Uterus (tissue), 2 donors: ENCODE data around the gene JUNB.

ENCODE experiments used
- POLR2A ChIP-seq, 2 donors: fragments of 450-650 bp; IDR thresholded peaks; one replicate each; pipeline ENCODE4 v1.6.1; 2016; ENCODE audit warnings: antibody characterized with exemption in 2 of 2, mild to moderate bottlenecking in 1 of 2, moderate library complexity in 1 of 2
- TF ChIP-seq, protein P1 (sequence below), 4 experiments: fragments of 200-600 bp in 2 of 4; fragments of 450-650 bp in 2 of 4; sonication (generic) in 2 of 4; IDR thresholded peaks; one replicate each; pipeline ENCODE4 v1.5.1; 2016 to 2019; ENCODE audit warnings: antibody characterized with exemption in 4 of 4, mild to moderate bottlenecking in 2 of 4, moderate library complexity in 1 of 4

DNA sequence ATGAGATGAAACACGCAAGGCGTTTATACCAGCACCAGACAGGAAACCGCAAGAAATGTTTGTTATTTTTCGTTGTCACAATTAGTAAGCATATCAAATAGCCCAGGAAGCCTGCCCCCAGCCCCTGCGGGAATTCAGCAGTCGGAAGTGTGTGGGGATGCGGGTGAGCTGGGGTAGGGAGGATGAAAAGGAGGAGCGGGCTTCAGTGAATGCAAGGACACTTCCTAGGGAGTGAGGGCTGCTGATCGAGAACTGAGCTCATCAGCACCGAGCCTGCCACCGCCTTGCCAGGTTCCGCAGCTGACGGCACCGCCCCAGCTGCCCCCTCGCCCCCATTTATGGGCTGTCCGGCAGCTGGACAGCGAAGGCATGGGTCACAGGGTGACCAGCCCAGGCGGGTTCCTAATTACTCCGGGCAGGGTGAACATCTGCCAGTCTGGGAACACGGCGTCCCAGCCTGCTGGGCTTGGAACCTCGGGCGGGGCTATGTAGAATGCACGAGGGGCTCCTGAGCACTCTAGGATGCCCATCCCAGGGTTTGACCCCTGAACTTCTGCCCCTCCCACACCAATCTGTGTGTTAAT lies 41.3 kb upstream of the JUNB start:
- TF ChIP-seq, protein P1, sequence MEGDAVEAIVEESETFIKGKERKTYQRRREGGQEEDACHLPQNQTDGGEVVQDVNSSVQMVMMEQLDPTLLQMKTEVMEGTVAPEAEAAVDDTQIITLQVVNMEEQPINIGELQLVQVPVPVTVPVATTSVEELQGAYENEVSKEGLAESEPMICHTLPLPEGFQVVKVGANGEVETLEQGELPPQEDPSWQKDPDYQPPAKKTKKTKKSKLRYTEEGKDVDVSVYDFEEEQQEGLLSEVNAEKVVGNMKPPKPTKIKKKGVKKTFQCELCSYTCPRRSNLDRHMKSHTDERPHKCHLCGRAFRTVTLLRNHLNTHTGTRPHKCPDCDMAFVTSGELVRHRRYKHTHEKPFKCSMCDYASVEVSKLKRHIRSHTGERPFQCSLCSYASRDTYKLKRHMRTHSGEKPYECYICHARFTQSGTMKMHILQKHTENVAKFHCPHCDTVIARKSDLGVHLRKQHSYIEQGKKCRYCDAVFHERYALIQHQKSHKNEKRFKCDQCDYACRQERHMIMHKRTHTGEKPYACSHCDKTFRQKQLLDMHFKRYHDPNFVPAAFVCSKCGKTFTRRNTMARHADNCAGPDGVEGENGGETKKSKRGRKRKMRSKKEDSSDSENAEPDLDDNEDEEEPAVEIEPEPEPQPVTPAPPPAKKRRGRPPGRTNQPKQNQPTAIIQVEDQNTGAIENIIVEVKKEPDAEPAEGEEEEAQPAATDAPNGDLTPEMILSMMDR (IDR thresholded peaks at IDR 0.05) = no peak
- TF ChIP-seq POLR2A (IDR thresholded peaks at IDR 0.05) = no peak
